Keratinocyte (primary cell): Measurements from ENCODE around the gene TMEM234. TPM values are rescaled to one million over a fixed set of nuclear protein-coding genes. Genes with fewer than 3 reads are reported as not detected.

Experiments used
- DNase-seq: peaks from one replicate; pipeline ENCODE4 v3.0.0-alpha.2; 2011; ENCODE audit warnings: low read depth, missing footprints, low spot score
- FAIRE-seq: peaks from 2 replicates; lab custom pipeline; 2011; peaks lifted over from hg19 to GRCh38; lab: Jason Lieb, UNC
- H2AFZ ChIP-seq: 2 replicates; pipeline ENCODE4 v1.6.0; 2012; ENCODE audit warnings: low read length, control low read depth, inconsistent platforms; ENCODE audit not compliant: control insufficient read depth
- H3K27ac ChIP-seq: 2 replicates; pipeline ENCODE4 v1.5.1; 2011; ENCODE audit warnings: low read length; ENCODE audit not compliant: control insufficient read depth, insufficient read depth
- H3K27me3 ChIP-seq: 3 replicates; pipeline ENCODE4 v1.6.0; 2011; ENCODE audit warnings: low read length; ENCODE audit not compliant: control insufficient read depth, insufficient read depth; ENCODE audit errors: extremely low read depth
- H3K36me3 ChIP-seq, 2 experiments: 2 replicates in 1 of 2; 3 replicates in 1 of 2; pipeline ENCODE4 v1.5.1; 2011; ENCODE audit warnings: low read length in 2 of 2, mild to moderate bottlenecking in 1 of 2; ENCODE audit not compliant: control insufficient read depth in 2 of 2, insufficient read depth in 2 of 2; ENCODE audit errors: extremely low read depth in 1 of 2
- H3K4me1 ChIP-seq: 3 replicates; pipeline ENCODE4 v1.5.1; 2011; ENCODE audit warnings: low read length; ENCODE audit not compliant: control insufficient read depth, insufficient read depth; ENCODE audit errors: extremely low read depth
- H3K4me2 ChIP-seq: 3 replicates; pipeline ENCODE4 v1.6.0; 2011; ENCODE audit warnings: low read depth, low read length; ENCODE audit not compliant: control insufficient read depth, insufficient read depth; ENCODE audit errors: extremely low read depth
- H3K4me3 ChIP-seq, 3 experiments: fragments of 200-600 bp in 1 of 3; sonication (generic) in 1 of 3; 2 replicates in 2 of 3; 3 replicates in 1 of 3; pipeline ENCODE4 v1.5.1; 2011 to 2016; ENCODE audit warnings: low read length in 3 of 3, mild to moderate bottlenecking in 3 of 3, control low read depth in 2 of 3, inconsistent platforms in 1 of 3, low read depth in 1 of 3, mixed read lengths in 1 of 3, mixed run types in 1 of 3, moderate library complexity in 1 of 3; ENCODE audit not compliant: control insufficient read depth in 2 of 3, insufficient read depth in 2 of 3; ENCODE audit errors: extremely low read depth in 1 of 3
- H3K79me2 ChIP-seq: 2 replicates; pipeline ENCODE4 v1.6.0; 2012; ENCODE audit warnings: low read length; ENCODE audit not compliant: control insufficient read depth, insufficient read depth
- H3K9ac ChIP-seq: 3 replicates; pipeline ENCODE4 v1.6.0; 2011; ENCODE audit warnings: low read length; ENCODE audit not compliant: control insufficient read depth, insufficient read depth; ENCODE audit errors: extremely low read depth
- H3K9me1 ChIP-seq: 3 replicates; pipeline ENCODE4 v1.6.0; 2011; ENCODE audit warnings: low read length; ENCODE audit not compliant: control insufficient read depth, insufficient read depth; ENCODE audit errors: extremely low read depth
- H3K9me3 ChIP-seq: 2 replicates; pipeline ENCODE4 v1.5.1; 2012; ENCODE audit warnings: low read depth, low read length; ENCODE audit not compliant: control insufficient read depth
- H4K20me1 ChIP-seq: 3 replicates; pipeline ENCODE4 v1.6.0; 2011; ENCODE audit warnings: low read length; ENCODE audit not compliant: control insufficient read depth, insufficient read depth; ENCODE audit errors: extremely low read depth
- EZH2 ChIP-seq: IDR thresholded peaks from one replicate; pipeline ENCODE4 v1.6.1; 2012; ENCODE audit warnings: inconsistent platforms, mild to moderate bottlenecking, low read length, moderate library complexity
- dilution Hi-C: fragments of 300-500 bp; cut with MboI; formaldehyde crosslinking; loops from one replicate; pipeline ENCODE4 v1.7.0; 2020; ENCODE audit warnings: low sequenced_read_pairs; ENCODE audit not compliant: extremely low pct_ligation_motif_present
- polyA plus RNA-seq, 5 experiments: library from polyadenylated mRNA; depleted of rRNA in 3 of 5; stranded (reverse) in 3 of 5; stranded (forward) in 1 of 5; unstranded in 1 of 5; fragments of >200 nt; gene quantifications; 1 replicate in 1 of 5; 2 replicates in 3 of 5; 3 replicates in 1 of 5; pipeline versions ENCODE4 v1.2.1 to v1.2.3, GENCODE V29; 2011 to 2012; ENCODE audit warnings: missing spikeins in 2 of 5, low read depth in 1 of 5, low replicate concordance in 1 of 5
- TF ChIP-seq, protein P1 (sequence below), 3 experiments: IDR thresholded peaks in 1 of 3; conservative IDR thresholded peaks in 1 of 3; optimal IDR thresholded peaks in 1 of 3; 2 replicates in 2 of 3; 3 replicates in 1 of 3; pipeline versions ENCODE3 to v1.5.1; 2011; ENCODE audit warnings: low read length in 3 of 3, mild to moderate bottlenecking in 3 of 3, moderate library complexity in 2 of 3, control low read depth in 1 of 3, inconsistent platforms in 1 of 3; ENCODE audit not compliant: insufficient read depth in 2 of 3; ENCODE audit errors: extremely low read depth in 1 of 3

The TMEM234 gene
- polyA plus RNA-seq, 1 donor (not counting 4 experiments of a cell fraction or from before 2014, with no cell fraction given), result 14.4 TPM

DNA sequence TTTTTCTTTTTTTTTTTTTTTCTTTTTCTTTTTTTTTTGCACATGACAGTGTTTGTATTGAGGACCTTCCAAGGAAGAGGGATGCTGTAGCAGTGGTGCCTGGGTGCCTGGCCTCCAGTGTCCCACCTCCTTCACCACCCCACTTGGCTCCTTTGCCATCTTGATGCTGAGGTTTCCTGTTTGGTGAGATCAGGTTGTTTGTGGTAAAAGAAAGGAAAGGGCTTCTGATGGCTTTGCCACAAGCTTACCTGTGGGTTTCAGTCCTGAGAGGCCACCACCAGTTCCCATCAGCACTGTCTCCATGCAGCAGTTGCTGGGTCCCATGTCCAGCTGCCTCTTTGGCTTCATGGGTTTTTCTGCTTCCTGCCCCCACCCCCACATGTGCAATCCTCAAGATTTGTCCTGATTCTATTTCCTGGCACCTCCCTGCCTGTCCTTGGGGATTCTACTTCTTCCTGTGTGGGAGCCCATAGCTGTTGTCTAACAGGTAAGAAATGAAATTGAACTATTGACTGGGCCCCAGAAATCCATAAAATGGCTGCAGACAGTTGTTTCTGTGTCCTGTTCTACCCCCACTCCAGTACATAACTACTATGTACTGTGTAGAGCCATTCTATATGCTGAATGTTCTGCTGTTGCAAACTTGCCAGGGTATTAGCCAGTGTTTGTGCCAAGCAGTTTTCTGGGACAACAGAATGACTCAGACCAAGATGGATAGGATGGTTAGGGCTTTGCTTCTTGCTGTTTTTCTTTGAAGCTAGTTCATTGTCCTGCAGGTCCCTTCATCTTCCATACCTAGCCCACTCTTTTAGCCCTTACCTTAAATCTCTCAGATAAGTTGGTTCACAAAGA is 26.0 kb downstream of the TMEM234 start:
- Histone ChIP-seq H3K9ac (no peak overlapping the region), H3K4me1 (peaks cover 9% of the 10 kb centered on the region), H3K4me2 (no peak overlapping the region), H3K27ac (no peak overlapping the region), H3K9me1 (no peaks in the 10 kb centered on the region), H3K79me2 (no peaks in the 10 kb centered on the region), H3K27me3 (no peaks in the 10 kb centered on the region), H3K9me3 (no peaks in the 10 kb centered on the region), H2AFZ (no peak overlapping the region), H3K4me3 (no peak overlapping the region), H3K36me3 (peaks cover 39 to 55% of the 10 kb centered on the region in 2 experiments), H4K20me1 (no peaks in the 10 kb centered on the region)
- dilution Hi-C loops, result no loop called here
- DNase-seq (no peak), FAIRE-seq (no peak)
- no peak for TF ChIP-seq EZH2
- TF ChIP-seq, protein P1, sequence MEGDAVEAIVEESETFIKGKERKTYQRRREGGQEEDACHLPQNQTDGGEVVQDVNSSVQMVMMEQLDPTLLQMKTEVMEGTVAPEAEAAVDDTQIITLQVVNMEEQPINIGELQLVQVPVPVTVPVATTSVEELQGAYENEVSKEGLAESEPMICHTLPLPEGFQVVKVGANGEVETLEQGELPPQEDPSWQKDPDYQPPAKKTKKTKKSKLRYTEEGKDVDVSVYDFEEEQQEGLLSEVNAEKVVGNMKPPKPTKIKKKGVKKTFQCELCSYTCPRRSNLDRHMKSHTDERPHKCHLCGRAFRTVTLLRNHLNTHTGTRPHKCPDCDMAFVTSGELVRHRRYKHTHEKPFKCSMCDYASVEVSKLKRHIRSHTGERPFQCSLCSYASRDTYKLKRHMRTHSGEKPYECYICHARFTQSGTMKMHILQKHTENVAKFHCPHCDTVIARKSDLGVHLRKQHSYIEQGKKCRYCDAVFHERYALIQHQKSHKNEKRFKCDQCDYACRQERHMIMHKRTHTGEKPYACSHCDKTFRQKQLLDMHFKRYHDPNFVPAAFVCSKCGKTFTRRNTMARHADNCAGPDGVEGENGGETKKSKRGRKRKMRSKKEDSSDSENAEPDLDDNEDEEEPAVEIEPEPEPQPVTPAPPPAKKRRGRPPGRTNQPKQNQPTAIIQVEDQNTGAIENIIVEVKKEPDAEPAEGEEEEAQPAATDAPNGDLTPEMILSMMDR (optimal IDR thresholded peaks at IDR 0.05 in 1 of 3, IDR thresholded peaks at IDR 0.05 in 1 of 3, conservative IDR thresholded peaks at IDR 0.05 in 1 of 3; ENCODE audit: extremely low read depth in 1 of 3, insufficient read depth in 2 of 3, low read length in 3 of 3), result no peak

DNA sequence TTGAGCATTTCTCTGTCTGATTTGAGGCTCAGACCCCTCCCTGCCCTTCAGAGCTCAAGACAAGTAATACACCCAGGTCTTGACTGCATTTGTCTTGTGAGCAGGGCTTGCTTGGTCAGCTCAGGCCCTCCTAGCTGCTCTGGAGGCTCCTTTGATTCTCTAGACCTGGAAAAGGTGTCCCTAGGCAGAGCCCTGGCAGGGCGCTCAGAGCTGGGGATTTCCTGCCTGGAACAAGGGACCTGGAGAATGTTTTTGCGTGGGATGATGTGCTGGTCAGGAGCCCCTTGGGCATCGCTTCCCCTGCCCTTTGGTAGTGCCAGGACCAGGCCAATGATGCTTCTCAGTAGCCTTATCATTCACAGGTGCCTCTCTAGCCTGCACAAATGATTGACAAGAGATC is 26.6 kb downstream of the TMEM234 start:
- H3K9ac ChIP-seq, result no peak overlapping the region
- no peaks in the 10 kb centered on the region for H3K27me3 ChIP-seq
- H4K20me1 ChIP-seq, result no peaks in the 10 kb centered on the region
- TF ChIP-seq EZH2, result no peak
- TF ChIP-seq, protein P1 (optimal IDR thresholded peaks at IDR 0.05 in 1 of 3, IDR thresholded peaks at IDR 0.05 in 1 of 3, conservative IDR thresholded peaks at IDR 0.05 in 1 of 3; ENCODE audit: extremely low read depth in 1 of 3, insufficient read depth in 2 of 3, low read length in 3 of 3), result no peak
- H3K79me2 ChIP-seq, result no peaks in the 10 kb centered on the region
- H3K4me2 ChIP-seq, result no peak overlapping the region
- H3K9me3 ChIP-seq, result no peaks in the 10 kb centered on the region
- no peak overlapping the region for H3K4me3 ChIP-seq
- DNase-seq, result no peak
- no peak overlapping the region for H3K27ac ChIP-seq
- peaks cover 41 to 58% of the 10 kb centered on the region in 2 experiments for H3K36me3 ChIP-seq
- H3K9me1 ChIP-seq, result no peaks in the 10 kb centered on the region
- dilution Hi-C loops, result no loop called here
- no peak for FAIRE-seq
- peaks cover 7% of the 10 kb centered on the region for H3K4me1 ChIP-seq
- H2AFZ ChIP-seq, result no peak overlapping the region
